ENCODE results near the gene PHOSPHO1. TPM values are rescaled to one million over a fixed set of nuclear protein-coding genes. Genes with fewer than 3 reads are reported as not detected.
A peak's percentile ranks its signal among the peaks of the same experiment; 100 is the strongest.
"Not testable (repeated sequence)": the region's sequence is repeated elsewhere in the genome, so short reads cannot be mapped to it uniquely, and the experiment has no call there.

Gene PHOSPHO1
- total RNA-seq, 1 donor from 2014 or later, result 7.9 TPM

DNA sequence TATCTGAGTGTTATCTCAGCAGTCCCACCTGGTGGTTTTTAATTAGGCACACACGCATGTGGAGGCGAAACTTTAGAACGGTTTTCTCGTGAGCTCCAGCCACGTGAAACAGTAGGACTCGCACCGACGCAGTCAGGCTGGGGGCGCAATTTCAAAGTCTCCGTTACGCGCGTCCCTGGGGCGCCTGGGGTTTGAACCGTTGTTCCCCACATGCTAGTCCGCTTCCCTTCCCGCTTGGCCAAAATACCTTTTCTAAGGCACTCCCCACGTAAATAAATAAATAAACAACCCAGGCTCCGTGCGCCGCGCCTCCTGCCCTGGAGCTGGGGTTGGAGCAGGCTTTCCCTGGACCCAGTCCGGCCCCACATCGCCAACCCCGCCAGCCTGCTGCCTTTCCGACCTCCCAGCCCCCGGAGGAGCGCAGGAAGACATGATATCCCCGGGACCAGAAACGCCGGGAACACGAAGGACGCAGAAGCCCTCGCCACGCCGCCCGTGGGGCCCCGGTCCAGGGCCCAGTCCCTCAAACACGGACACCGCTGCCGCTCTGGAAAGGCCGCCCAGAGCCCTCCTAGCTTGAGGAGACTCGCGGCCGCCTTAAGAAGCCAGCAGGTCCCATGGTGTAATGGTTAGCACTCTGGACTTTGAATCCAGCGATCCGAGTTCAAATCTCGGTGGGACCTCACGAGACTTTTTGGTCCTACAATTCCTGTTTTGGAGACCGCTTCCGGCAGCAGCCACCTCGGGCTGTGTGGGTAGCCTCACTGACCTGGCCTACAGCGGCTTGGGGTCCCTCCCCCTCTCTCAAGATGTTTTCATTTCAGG lies 38.5 kb downstream of the PHOSPHO1 start:
- DNase-seq, result peak; percentile 97

DNA sequence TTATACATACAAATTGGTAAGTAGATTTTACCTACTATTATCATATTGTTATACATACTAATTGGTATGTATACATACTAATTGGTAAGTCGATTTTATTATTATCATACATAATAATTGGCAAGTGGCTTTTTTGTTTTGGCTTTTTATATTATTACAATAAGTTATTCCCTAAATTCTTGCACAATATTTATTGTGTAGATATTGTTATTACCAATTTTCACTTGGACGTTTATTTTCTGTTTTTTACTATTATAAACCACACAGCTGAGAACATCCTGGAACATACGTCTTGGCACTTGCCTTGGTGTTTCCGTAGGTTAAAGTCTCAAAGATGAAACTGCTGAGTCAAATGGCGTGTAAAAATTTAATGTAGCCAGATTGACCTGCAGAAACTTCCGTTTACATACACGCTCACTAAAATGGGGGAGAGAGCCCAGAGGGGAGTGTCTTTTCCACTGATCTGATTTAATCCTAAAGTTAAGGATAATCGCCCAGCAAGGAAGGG lies 39.1 kb downstream of the PHOSPHO1 start:
- no peak for DNase-seq

DNA sequence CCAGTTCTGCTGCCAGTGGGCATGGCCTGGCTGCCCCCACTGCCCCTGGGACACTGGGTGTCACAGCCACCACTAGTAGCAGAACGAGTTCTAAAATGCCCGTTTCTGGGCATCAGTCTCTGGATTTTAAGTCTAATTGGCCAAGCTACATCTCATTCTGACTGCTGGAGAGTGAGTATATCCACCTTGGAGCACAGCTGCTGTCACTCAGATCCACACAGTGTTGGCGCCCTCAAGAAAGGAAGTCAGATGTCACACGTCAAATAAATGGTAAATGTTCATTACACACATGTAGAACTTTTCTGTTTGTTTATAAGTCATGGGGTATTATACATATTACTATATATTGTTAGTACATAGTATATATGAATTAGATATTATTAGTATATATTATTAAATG lies 39.7 kb downstream of the PHOSPHO1 start:
- DNase-seq, result no peak

DNA sequence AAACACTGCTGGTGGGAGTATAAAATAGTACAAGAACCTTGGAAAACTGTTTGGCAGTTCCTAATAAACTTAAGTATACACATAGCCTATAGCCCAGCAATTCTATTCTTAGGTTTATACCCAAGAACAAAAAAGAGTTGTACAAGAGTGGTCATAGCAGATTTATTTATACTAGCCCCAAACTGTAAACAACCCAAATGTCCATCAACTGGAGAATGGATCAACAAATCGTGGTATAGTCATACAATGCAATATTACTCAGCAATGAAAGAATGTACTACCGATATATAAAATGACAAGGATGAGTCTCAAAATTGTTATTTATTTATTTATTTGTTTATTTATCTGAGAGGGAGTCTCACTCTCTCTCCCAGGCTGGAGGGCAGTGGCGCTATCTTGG lies 43.3 kb downstream of the PHOSPHO1 start:
- no peak for DNase-seq

- not testable (repeated sequence) for DNase-seq
Observed at GRCh38 chr17:49185381-49185780, 45.2 kb downstream of the PHOSPHO1 start.

GRCh38 chr17:49184522-49184921 lies 46.1 kb downstream of the PHOSPHO1 start:
- not testable (repeated sequence) for DNase-seq

- no peak for DNase-seq
Observed at GRCh38 chr17:49183801-49184200, 46.8 kb downstream of the PHOSPHO1 start.

DNA sequence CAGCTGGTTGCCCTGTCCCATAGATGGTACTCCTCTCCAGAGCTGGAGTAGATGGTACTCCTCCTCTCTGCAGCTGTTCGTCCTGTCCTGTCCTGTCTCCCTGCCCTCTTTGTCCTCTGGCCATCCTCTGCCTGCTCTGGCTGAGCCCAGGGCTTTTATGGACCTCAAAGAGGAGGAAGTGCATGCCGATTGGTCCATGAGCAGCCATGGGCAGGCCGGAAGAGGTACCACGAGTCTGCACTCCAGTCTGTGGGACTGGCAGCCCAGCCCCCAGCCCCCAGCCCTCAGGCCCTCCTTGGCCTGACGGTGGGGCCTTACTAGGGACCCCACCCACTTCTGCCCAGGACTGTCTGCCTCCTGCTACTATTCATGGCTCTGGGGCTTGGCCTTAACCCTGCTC lies 47.2 kb downstream of the PHOSPHO1 start:
- no peak for DNase-seq

GRCh38 chr17:49180998-49181635 lies 49.5 kb downstream of the PHOSPHO1 start:
- DNase-seq, result no peak

GRCh38 chr17:49180303-49180702 lies 50.3 kb downstream of the PHOSPHO1 start:
- DNase-seq, result peak; percentile 55

DNA sequence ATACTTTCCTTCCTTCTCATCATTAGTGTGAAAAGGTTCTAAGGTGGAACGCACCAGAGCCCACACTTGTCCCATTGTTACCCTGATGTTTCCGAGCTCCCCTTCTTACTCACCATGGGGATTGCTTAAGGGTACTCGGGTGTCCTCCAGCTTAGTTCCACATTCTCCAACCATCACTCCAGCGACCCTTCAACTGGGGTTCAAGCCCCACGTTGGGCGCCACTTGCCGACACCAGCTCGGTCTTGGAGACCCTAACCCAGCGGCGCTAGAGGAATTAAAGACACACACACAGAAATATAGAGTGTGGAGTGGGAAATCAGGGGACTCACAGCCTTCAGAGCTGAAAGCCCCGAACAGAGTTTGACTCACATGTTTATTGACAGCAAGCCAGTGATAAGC lies 54.6 kb downstream of the PHOSPHO1 start:
- DNase-seq, result not testable (repeated sequence)

Other genes starting within 250 kb of the PHOSPHO1 start
- gene IGF2BP1, start 233.4 kb downstream of the PHOSPHO1 start, total RNA-seq, result 4.5 TPM
- under 0.01 TPM for gene B4GALNT2, start 98.0 kb downstream of the PHOSPHO1 start, total RNA-seq
- 0.92 TPM for gene GNGT2, start 20.2 kb downstream of the PHOSPHO1 start, total RNA-seq
- gene ABI3, start 20.1 kb downstream of the PHOSPHO1 start, total RNA-seq, result 4.5 TPM
- 31.5 TPM for gene ZNF652, start 131.5 kb upstream of the PHOSPHO1 start, total RNA-seq
- 88.1 TPM for gene PHB1, start 184.1 kb upstream of the PHOSPHO1 start, total RNA-seq